Nephron (organoid): ENCODE measurements around the gene MLXIPL.
"Not testable (repeated sequence)": the region's sequence is repeated elsewhere in the genome, so short reads cannot be mapped to it uniquely, and the experiment has no call there.

Experiments
- H3K27ac Mint-ChIP-seq, 3 experiments: 2 replicates each; pipeline ENCODE4 v1.8.0; 2020; ENCODE audit warnings: mixed read lengths in 3 of 3, mild to moderate bottlenecking in 2 of 3, moderate library complexity in 1 of 3
- H3K27me3 Mint-ChIP-seq: 2 replicates; pipeline ENCODE4 v1.8.0; 2021; ENCODE audit warnings: low read depth, mild to moderate bottlenecking, moderate library complexity, mixed read lengths
- H3K36me3 Mint-ChIP-seq: 2 replicates; pipeline ENCODE4 v1.8.0; 2020; ENCODE audit warnings: low read depth, mixed read lengths
- H3K4me1 Mint-ChIP-seq: 2 replicates; pipeline ENCODE4 v1.8.0; 2020; ENCODE audit warnings: mixed read lengths
- H3K4me3 Mint-ChIP-seq, 3 experiments: 2 replicates each; pipeline ENCODE4 v1.8.0; 2020; ENCODE audit warnings: mild to moderate bottlenecking in 3 of 3, mixed read lengths in 3 of 3, moderate library complexity in 2 of 3
- H3K9me3 Mint-ChIP-seq: 2 replicates; pipeline ENCODE4 v1.8.0; 2020; ENCODE audit warnings: mixed read lengths
- TF ChIP-seq, protein P1 (sequence below), 3 experiments: fragments of 200-600 bp; sonication (generic); IDR thresholded peaks; one replicate each; pipeline ENCODE4 v1.5.0; 2021; ENCODE audit warnings: antibody characterized with exemption in 3 of 3; ENCODE audit not compliant: unreplicated experiment in 3 of 3

The MLXIPL gene

DNA sequence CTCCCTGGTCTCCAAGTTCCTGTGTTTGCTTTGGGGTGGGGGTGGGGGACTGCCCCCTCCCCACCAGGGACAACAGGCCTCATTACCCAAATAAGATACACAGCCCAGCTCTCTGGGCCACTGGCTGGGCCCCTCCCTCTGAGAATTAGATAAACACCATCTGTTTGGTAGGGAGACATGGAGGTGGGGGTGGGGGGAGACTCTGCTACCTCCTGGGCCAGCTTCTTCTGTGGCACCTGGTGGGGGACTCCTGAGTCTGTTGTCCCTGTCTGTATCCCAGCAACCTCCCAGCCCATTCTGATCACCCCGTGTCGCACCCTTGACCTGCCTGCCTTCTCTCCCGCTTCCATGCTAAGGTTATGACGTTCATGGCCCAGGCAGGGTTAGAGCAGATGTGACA lies 5.8 kb downstream of the MLXIPL start:
- Mint-ChIP-seq H3K9me3 (no peaks in the 10 kb centered on the region), H3K27me3 (peaks cover 46% of the 10 kb centered on the region), H3K27ac (no peak overlapping the region), H3K4me3 (no peak overlapping the region), H3K36me3 (no peaks in the 10 kb centered on the region), H3K4me1 (peaks cover 4% of the 10 kb centered on the region)
- TF ChIP-seq, protein P1, sequence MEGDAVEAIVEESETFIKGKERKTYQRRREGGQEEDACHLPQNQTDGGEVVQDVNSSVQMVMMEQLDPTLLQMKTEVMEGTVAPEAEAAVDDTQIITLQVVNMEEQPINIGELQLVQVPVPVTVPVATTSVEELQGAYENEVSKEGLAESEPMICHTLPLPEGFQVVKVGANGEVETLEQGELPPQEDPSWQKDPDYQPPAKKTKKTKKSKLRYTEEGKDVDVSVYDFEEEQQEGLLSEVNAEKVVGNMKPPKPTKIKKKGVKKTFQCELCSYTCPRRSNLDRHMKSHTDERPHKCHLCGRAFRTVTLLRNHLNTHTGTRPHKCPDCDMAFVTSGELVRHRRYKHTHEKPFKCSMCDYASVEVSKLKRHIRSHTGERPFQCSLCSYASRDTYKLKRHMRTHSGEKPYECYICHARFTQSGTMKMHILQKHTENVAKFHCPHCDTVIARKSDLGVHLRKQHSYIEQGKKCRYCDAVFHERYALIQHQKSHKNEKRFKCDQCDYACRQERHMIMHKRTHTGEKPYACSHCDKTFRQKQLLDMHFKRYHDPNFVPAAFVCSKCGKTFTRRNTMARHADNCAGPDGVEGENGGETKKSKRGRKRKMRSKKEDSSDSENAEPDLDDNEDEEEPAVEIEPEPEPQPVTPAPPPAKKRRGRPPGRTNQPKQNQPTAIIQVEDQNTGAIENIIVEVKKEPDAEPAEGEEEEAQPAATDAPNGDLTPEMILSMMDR (IDR thresholded peaks at IDR 0.05; ENCODE audit: unreplicated experiment in 3 of 3) = no peak

DNA sequence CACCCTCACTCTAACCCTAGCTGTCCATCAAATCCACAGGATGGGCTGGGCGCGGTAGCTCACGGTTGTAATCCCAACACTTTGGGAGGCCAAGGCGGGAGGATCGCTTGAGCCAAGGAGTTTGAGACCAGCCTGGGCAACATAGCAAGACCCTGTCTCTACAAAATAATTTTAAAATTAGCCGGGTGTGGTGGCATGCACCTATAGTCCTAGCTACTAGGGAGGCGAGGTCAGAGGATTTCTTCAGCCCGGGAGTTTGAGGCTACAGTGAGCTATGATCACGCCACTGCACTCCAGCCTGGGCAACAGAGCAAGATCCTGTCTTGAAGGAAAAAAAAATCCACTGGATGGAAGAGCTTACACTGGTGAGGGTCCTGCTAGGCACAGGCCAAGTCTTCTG lies 6.8 kb downstream of the MLXIPL start:
- H3K4me3 Mint-ChIP-seq, H3K36me3 Mint-ChIP-seq: not testable (repeated sequence)
- peaks cover 40% of the 10 kb centered on the region for H3K27me3 Mint-ChIP-seq

DNA sequence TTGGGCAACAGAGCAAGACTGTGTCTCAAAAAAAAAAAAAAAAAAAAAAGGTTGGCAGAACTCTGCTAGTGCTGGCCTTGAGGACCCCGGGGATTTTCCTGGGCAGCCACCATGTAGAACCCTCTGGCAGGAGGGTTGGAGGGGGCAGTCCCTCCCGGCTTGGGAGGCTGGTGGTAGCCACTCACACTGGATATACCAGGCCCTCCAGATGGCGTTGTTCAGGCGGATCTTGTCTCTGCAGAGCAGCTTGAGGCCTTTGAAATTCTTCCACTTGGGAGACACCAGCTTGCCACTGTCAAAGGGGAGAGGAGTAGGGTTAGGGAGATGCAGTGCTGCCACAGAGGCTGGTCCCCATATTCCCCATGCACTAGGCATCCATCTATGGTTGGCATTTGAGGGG lies 8.4 kb downstream of the MLXIPL start:
- peaks cover 8% of the 10 kb centered on the region for H3K4me1 Mint-ChIP-seq
- H3K9me3 Mint-ChIP-seq = no peaks in the 10 kb centered on the region
- TF ChIP-seq, protein P1 (IDR thresholded peaks at IDR 0.05; ENCODE audit: unreplicated experiment in 3 of 3) = no peak
- H3K27ac Mint-ChIP-seq = no peak overlapping the region
- H3K27me3 Mint-ChIP-seq = peaks cover 31% of the 10 kb centered on the region
- no peaks in the 10 kb centered on the region for H3K36me3 Mint-ChIP-seq
- no peak overlapping the region for H3K4me3 Mint-ChIP-seq

More for the DNA sequence above, 6.8 kb downstream of the MLXIPL start:
- H3K4me1 Mint-ChIP-seq, H3K9me3 Mint-ChIP-seq, H3K27ac Mint-ChIP-seq: not testable (repeated sequence)

DNA sequence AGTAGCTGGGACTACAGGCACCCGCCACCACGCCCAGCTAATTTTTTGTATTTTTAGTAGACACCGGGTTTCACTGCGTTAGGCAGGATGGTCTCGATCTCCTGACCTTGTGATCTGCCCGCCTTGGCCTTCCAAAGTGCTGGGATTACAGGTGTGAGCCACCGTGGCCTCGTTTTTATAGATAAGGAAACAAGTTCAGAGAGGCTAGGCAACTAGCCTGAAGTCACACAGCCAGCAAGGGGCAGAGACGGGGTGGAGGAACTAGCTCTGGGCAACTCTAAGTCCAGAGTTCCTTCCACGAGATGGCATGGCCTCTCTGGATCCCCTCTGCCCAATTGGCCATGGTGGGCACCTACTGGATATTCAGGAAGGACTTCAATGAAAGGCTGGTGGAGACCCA lies 9.4 kb downstream of the MLXIPL start:
- H3K27ac Mint-ChIP-seq, H3K4me1 Mint-ChIP-seq, H3K9me3 Mint-ChIP-seq: not testable (repeated sequence)

DNA sequence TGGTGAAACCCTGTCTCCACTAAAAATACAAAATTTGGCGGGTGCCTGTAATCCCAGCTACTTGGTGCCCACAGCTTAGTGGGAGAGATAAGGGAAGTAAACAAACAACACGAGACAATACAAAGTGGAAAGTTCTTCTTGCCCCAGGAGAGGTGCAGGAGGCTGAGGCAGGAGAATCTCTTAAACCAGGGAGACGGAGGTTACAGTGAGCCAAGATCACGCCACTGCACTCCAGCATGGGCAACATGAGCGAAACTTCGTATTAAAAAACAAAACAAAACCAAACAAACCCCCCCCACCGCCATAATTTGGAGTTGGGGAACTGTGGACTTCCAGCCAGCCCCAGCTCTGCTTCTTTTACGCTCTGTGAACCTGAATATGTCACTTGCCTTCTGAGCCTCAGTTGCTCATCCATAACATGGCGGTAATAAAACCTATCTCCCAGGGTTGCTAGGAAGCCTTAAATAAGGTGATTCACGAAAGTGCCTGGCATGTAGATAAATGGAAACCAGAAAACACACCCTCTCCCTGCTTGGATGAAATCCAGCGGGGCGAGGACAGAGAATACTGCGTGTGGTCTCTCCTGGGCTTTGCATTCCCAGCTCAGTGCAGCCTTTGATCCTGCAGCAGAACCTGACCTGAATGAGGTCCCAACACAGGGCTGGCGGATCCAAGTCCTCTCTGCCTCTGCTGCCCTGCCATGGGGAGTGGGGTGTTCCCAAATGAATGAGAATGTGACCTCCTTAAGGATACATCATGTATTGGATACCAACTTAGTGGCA lies 10.2 kb downstream of the MLXIPL start:
- H3K36me3 Mint-ChIP-seq = no peaks in the 10 kb centered on the region
- peaks cover 8% of the 10 kb centered on the region for H3K4me1 Mint-ChIP-seq
- no peak overlapping the region for H3K4me3 Mint-ChIP-seq
- peaks cover 36% of the 10 kb centered on the region for H3K27me3 Mint-ChIP-seq
- no peaks in the 10 kb centered on the region for H3K9me3 Mint-ChIP-seq
- TF ChIP-seq, protein P1 (IDR thresholded peaks at IDR 0.05; ENCODE audit: unreplicated experiment in 3 of 3) = no peak
- H3K27ac Mint-ChIP-seq = peak overlapping the region in 1 of 3 experiments; percentile 44

More for the DNA sequence above, 9.4 kb downstream of the MLXIPL start:
- H3K27me3 Mint-ChIP-seq = peaks cover 28% of the 10 kb centered on the region
- not testable (repeated sequence) for H3K36me3 Mint-ChIP-seq, H3K4me3 Mint-ChIP-seq

DNA sequence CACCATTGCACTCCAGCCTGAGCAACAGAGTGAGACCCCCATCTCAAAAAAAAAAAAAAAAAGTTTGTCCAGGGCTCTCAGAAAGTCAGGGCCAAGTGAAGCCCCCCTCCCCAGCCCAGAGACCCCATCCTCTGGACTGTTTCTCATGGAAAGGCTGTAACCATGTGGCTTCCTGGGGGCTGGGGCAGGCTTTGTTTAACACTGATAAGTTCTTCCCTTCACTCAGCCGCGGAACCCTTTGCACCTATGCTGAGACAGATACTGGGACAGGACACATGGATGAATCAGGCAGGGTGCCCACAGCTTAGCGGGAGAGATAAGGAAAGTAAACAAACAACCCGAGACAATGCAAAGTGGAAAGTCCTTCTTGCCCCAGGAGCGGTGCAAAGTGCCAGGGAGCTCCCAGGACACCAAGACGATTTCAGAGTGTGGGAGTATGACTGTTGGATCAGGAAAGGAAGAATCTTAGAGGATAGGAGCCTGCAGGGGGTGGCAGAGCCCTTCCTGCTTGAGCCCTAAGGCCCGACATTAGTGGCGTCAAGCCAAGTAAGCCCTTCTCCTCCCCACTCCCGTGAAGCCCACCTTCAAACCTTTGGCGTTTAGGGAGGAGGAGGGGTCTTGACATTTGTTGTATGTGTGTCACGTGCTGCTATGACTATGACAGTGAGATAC lies 11.6 kb downstream of the MLXIPL start:
- TF ChIP-seq, protein P1 (IDR thresholded peaks at IDR 0.05; ENCODE audit: unreplicated experiment in 3 of 3) = peak in 1 of 3 experiments; percentile 7
- H3K27me3 Mint-ChIP-seq = peaks cover 30% of the 10 kb centered on the region
- no peak overlapping the region for H3K27ac Mint-ChIP-seq

More for the DNA sequence above, 11.6 kb downstream of the MLXIPL start:
- Mint-ChIP-seq H3K4me1 (peaks cover 8% of the 10 kb centered on the region), H3K36me3 (no peaks in the 10 kb centered on the region), H3K4me3 (no peak overlapping the region), H3K9me3 (no peaks in the 10 kb centered on the region)
